UCSD-AML1 (cell line): ENCODE results near the gene ADAM11.

Source experiments
- DNase-seq: peaks from one replicate; lab custom pipeline; 2025; ENCODE audit not compliant: unreplicated experiment; lab: John Stamatoyannopoulos, UW

Gene ADAM11

GRCh38 chr17:44757045-44757917 is 1.5 kb upstream of the ADAM11 start:
- DNase-seq = no peak

GRCh38 chr17:44757918-44758413 is 822 bp upstream of the ADAM11 start:
- no peak for DNase-seq

- no peak for DNase-seq
Observed at GRCh38 chr17:44759086-44759915, 513 bp downstream of the ADAM11 start.

- DNase-seq = no peak
Observed at GRCh38 chr17:44759916-44760243, 1.1 kb downstream of the ADAM11 start.

- DNase-seq = no peak
Observed at GRCh38 chr17:44760474-44761308, 1.9 kb downstream of the ADAM11 start.

GRCh38 chr17:44761932-44762810 is 3.4 kb downstream of the ADAM11 start:
- DNase-seq = no peak

GRCh38 chr17:44763170-44763569 is 4.4 kb downstream of the ADAM11 start:
- no peak for DNase-seq

GRCh38 chr17:44765965-44766364 is 7.2 kb downstream of the ADAM11 start:
- DNase-seq = no peak

GRCh38 chr17:44766409-44767038 is 7.7 kb downstream of the ADAM11 start:
- no peak for DNase-seq

GRCh38 chr17:44767493-44767892 is 8.7 kb downstream of the ADAM11 start:
- peak; percentile 26 for DNase-seq

GRCh38 chr17:44768505-44769142 is 9.8 kb downstream of the ADAM11 start:
- DNase-seq = peak; percentile 67

- DNase-seq = no peak
Observed at GRCh38 chr17:44769230-44769629, 10.4 kb downstream of the ADAM11 start.

- no peak for DNase-seq
Observed at GRCh38 chr17:44769647-44770084, 10.9 kb downstream of the ADAM11 start.

GRCh38 chr17:44770166-44770925 is 11.6 kb downstream of the ADAM11 start:
- no peak for DNase-seq

- DNase-seq = no peak
Observed at GRCh38 chr17:44772308-44773045, 13.7 kb downstream of the ADAM11 start.

GRCh38 chr17:44773140-44773539 is 14.4 kb downstream of the ADAM11 start:
- DNase-seq = no peak

GRCh38 chr17:44774271-44775135 is 15.7 kb downstream of the ADAM11 start:
- peak; percentile 82 for DNase-seq
